Activated naive CD4-positive, alpha-beta T cell treated with anti-CD3 and anti-CD28 coated beads, Interleukin-2, amount 50 U/mL, for 24 hours (primary cell): ENCODE data around the gene RFTN2.
"Not testable (repeated sequence)": the region's sequence is repeated elsewhere in the genome, so short reads cannot be mapped to it uniquely, and the experiment has no call there.

Experiments
- H3K27ac Mint-ChIP-seq: one replicate; pipeline ENCODE4 v1.8.0; 2021; ENCODE audit warnings: mild to moderate bottlenecking, mixed read lengths
- H3K27me3 Mint-ChIP-seq: one replicate; pipeline ENCODE4 v1.8.0; 2021; ENCODE audit warnings: mixed read lengths
- H3K36me3 Mint-ChIP-seq: one replicate; pipeline ENCODE4 v1.8.0; 2021; ENCODE audit warnings: mixed read lengths
- H3K4me1 Mint-ChIP-seq: one replicate; pipeline ENCODE4 v1.8.0; 2021; ENCODE audit warnings: mixed read lengths
- H3K4me3 Mint-ChIP-seq: one replicate; pipeline ENCODE4 v1.8.0; 2021; ENCODE audit warnings: mild to moderate bottlenecking, mixed read lengths
- H3K9me3 Mint-ChIP-seq: one replicate; pipeline ENCODE4 v1.8.0; 2021; ENCODE audit warnings: mixed read lengths

Gene RFTN2

GRCh38 chr2:197675246-197675645, at the start of gene RFTN2:
Gene RFTN2, minus strand, starts transcription at chr2:197675587. Its CDS starts 129 bp downstream, at chr2:197675458.
- H3K27ac Mint-ChIP-seq = no peak within 1 kb of the TSS
- H3K36me3 Mint-ChIP-seq = no peaks in the 10 kb centered on the region
- H3K4me1 Mint-ChIP-seq = no peaks in the 10 kb centered on the region
- peaks cover 11% of the 10 kb centered on the region for H3K27me3 Mint-ChIP-seq
- H3K9me3 Mint-ChIP-seq = no peaks in the 10 kb centered on the region
- H3K4me3 Mint-ChIP-seq = no peak within 1 kb of the TSS

GRCh38 chr2:197717863-197718262, 42.5 kb upstream of the RFTN2 start:
- Mint-ChIP-seq H3K27me3 (no peaks in the 10 kb centered on the region), H3K4me3 (no peak overlapping the region), H3K27ac (no peak overlapping the region), H3K4me1 (peaks cover 11% of the 10 kb centered on the region), H3K36me3 (peaks cover 7% of the 10 kb centered on the region), H3K9me3 (no peaks in the 10 kb centered on the region)

- Mint-ChIP-seq H3K27ac (no peak overlapping the region), H3K9me3 (no peaks in the 10 kb centered on the region), H3K36me3 (peaks cover 23% of the 10 kb centered on the region), H3K4me3 (no peak overlapping the region), H3K27me3 (no peaks in the 10 kb centered on the region), H3K4me1 (peaks cover 42% of the 10 kb centered on the region)
Measured at GRCh38 chr2:197713271-197713670, 37.9 kb upstream of the RFTN2 start.

- H3K9me3 Mint-ChIP-seq = no peaks in the 10 kb centered on the region
- no peak overlapping the region for H3K4me3 Mint-ChIP-seq
- peaks cover 24% of the 10 kb centered on the region for H3K36me3 Mint-ChIP-seq
- no peak overlapping the region for H3K27ac Mint-ChIP-seq
- no peaks in the 10 kb centered on the region for H3K27me3 Mint-ChIP-seq
- peaks cover 49% of the 10 kb centered on the region for H3K4me1 Mint-ChIP-seq
Measured at GRCh38 chr2:197711578-197711977, 36.2 kb upstream of the RFTN2 start.

- peaks cover 23% of the 10 kb centered on the region for H3K36me3 Mint-ChIP-seq
- peaks cover 48% of the 10 kb centered on the region for H3K4me1 Mint-ChIP-seq
- H3K4me3 Mint-ChIP-seq = peak overlapping the region; percentile 48
- H3K27ac Mint-ChIP-seq = no peak overlapping the region
- H3K9me3 Mint-ChIP-seq = no peaks in the 10 kb centered on the region
- H3K27me3 Mint-ChIP-seq = no peaks in the 10 kb centered on the region
Measured at GRCh38 chr2:197710424-197711042, 35.1 kb upstream of the RFTN2 start.

- Mint-ChIP-seq H3K4me1 (peaks cover 51% of the 10 kb centered on the region), H3K4me3 (peak overlapping the region; percentile 87), H3K36me3 (peaks cover 22% of the 10 kb centered on the region), H3K27ac (peak overlapping the region; percentile 72)
- H3K27me3 Mint-ChIP-seq, H3K9me3 Mint-ChIP-seq: not testable (repeated sequence)
Measured at GRCh38 chr2:197709140-197709539, 33.8 kb upstream of the RFTN2 start.

- H3K4me3 Mint-ChIP-seq = peak overlapping the region; percentile 87
- H3K27me3 Mint-ChIP-seq = no peaks in the 10 kb centered on the region
- peaks cover 48% of the 10 kb centered on the region for H3K4me1 Mint-ChIP-seq
- no peaks in the 10 kb centered on the region for H3K9me3 Mint-ChIP-seq
- H3K36me3 Mint-ChIP-seq = peaks cover 22% of the 10 kb centered on the region
- no peak overlapping the region for H3K27ac Mint-ChIP-seq
Measured at GRCh38 chr2:197708331-197708730, 32.9 kb upstream of the RFTN2 start.

- Mint-ChIP-seq H3K9me3 (no peaks in the 10 kb centered on the region), H3K36me3 (peaks cover 20% of the 10 kb centered on the region), H3K4me3 (peak overlapping the region; percentile 96), H3K27ac (no peak overlapping the region), H3K4me1 (peaks cover 40% of the 10 kb centered on the region), H3K27me3 (no peaks in the 10 kb centered on the region)
Measured at GRCh38 chr2:197707316-197708213, 32.2 kb upstream of the RFTN2 start.

GRCh38 chr2:197706839-197707207, 31.4 kb upstream of the RFTN2 start:
- peaks cover 20% of the 10 kb centered on the region for H3K36me3 Mint-ChIP-seq
- H3K27ac Mint-ChIP-seq = no peak overlapping the region
- no peaks in the 10 kb centered on the region for H3K9me3 Mint-ChIP-seq
- H3K4me1 Mint-ChIP-seq = peaks cover 36% of the 10 kb centered on the region
- no peaks in the 10 kb centered on the region for H3K27me3 Mint-ChIP-seq
- peak overlapping the region; percentile 96 for H3K4me3 Mint-ChIP-seq

GRCh38 chr2:197705912-197706838, 30.8 kb upstream of the RFTN2 start:
- Mint-ChIP-seq H3K27me3 (no peaks in the 10 kb centered on the region), H3K36me3 (peaks cover 20% of the 10 kb centered on the region), H3K27ac (peak overlapping the region; percentile 94), H3K9me3 (no peaks in the 10 kb centered on the region), H3K4me3 (peak overlapping the region; percentile 96), H3K4me1 (peaks cover 36% of the 10 kb centered on the region)

- no peaks in the 10 kb centered on the region for H3K27me3 Mint-ChIP-seq
- peaks cover 20% of the 10 kb centered on the region for H3K36me3 Mint-ChIP-seq
- H3K9me3 Mint-ChIP-seq = no peaks in the 10 kb centered on the region
- peaks cover 33% of the 10 kb centered on the region for H3K4me1 Mint-ChIP-seq
- peak within 1 kb of the TSS; percentile 96 for H3K4me3 Mint-ChIP-seq
- peak within 1 kb of the TSS; percentile 94 for H3K27ac Mint-ChIP-seq
Measured at GRCh38 chr2:197705121-197705911, 29.9 kb upstream of the RFTN2 start, which contains the start of gene MARS2. Gene MARS2, plus strand, starts transcription at chr2:197705369. Its CDS starts 37 bp downstream, at chr2:197705406.

- Mint-ChIP-seq H3K27ac (peak overlapping the region; percentile 93), H3K4me1 (peaks cover 25% of the 10 kb centered on the region), H3K4me3 (peak overlapping the region; percentile 86), H3K9me3 (no peaks in the 10 kb centered on the region), H3K36me3 (peaks cover 15% of the 10 kb centered on the region), H3K27me3 (no peaks in the 10 kb centered on the region)
Measured at GRCh38 chr2:197704434-197705120, 29.2 kb upstream of the RFTN2 start.

- no peaks in the 10 kb centered on the region for H3K9me3 Mint-ChIP-seq
- H3K36me3 Mint-ChIP-seq = peaks cover 1% of the 10 kb centered on the region
- no peak overlapping the region for H3K4me3 Mint-ChIP-seq
- peaks cover 3% of the 10 kb centered on the region for H3K27me3 Mint-ChIP-seq
- peaks cover 5% of the 10 kb centered on the region for H3K4me1 Mint-ChIP-seq
- no peak overlapping the region for H3K27ac Mint-ChIP-seq
Measured at GRCh38 chr2:197700960-197701359, 25.6 kb upstream of the RFTN2 start.

GRCh38 chr2:197699724-197700123, 24.3 kb upstream of the RFTN2 start:
- not testable (repeated sequence) for H3K27me3 Mint-ChIP-seq, H3K36me3 Mint-ChIP-seq, H3K9me3 Mint-ChIP-seq, H3K4me3 Mint-ChIP-seq, H3K4me1 Mint-ChIP-seq, H3K27ac Mint-ChIP-seq
